Activated naive CD4-positive, alpha-beta T cell treated with anti-CD3 and anti-CD28 coated beads, Interleukin-2, amount 10 ng/mL, durations not matched to agents 7 days and 5 days (primary cell): ENCODE measurements around the gene COA3.

Source experiments
- CTCF ChIA-PET: fragments of 350-600 bp; sonication (Branson Sonifier 250); formaldehyde crosslinking; loops from one replicate; lab custom pipeline; 2021; ENCODE audit warnings: antibody characterized with exemption; lab: Charles Lee
- DNase-seq: peaks from one replicate; pipeline ENCODE4 v3.0.0-alpha.2; 2020
- H3K27ac Mint-ChIP-seq: one replicate; pipeline ENCODE4 v1.8.0; 2021; ENCODE audit warnings: mild to moderate bottlenecking, moderate library complexity, mixed read lengths
- H3K27me3 Mint-ChIP-seq: one replicate; pipeline ENCODE4 v1.8.0; 2021; ENCODE audit warnings: mild to moderate bottlenecking, mixed read lengths
- H3K36me3 Mint-ChIP-seq: one replicate; pipeline ENCODE4 v1.8.0; 2021; ENCODE audit warnings: mixed read lengths
- H3K4me1 Mint-ChIP-seq: one replicate; pipeline ENCODE4 v1.8.0; 2021; ENCODE audit warnings: mixed read lengths
- H3K4me3 Mint-ChIP-seq: one replicate; pipeline ENCODE4 v1.8.0; 2021; ENCODE audit warnings: mild to moderate bottlenecking, moderate library complexity, mixed read lengths
- H3K9me3 Mint-ChIP-seq: one replicate; pipeline ENCODE4 v1.8.0; 2021; ENCODE audit warnings: mixed read lengths

Gene COA3

DNA sequence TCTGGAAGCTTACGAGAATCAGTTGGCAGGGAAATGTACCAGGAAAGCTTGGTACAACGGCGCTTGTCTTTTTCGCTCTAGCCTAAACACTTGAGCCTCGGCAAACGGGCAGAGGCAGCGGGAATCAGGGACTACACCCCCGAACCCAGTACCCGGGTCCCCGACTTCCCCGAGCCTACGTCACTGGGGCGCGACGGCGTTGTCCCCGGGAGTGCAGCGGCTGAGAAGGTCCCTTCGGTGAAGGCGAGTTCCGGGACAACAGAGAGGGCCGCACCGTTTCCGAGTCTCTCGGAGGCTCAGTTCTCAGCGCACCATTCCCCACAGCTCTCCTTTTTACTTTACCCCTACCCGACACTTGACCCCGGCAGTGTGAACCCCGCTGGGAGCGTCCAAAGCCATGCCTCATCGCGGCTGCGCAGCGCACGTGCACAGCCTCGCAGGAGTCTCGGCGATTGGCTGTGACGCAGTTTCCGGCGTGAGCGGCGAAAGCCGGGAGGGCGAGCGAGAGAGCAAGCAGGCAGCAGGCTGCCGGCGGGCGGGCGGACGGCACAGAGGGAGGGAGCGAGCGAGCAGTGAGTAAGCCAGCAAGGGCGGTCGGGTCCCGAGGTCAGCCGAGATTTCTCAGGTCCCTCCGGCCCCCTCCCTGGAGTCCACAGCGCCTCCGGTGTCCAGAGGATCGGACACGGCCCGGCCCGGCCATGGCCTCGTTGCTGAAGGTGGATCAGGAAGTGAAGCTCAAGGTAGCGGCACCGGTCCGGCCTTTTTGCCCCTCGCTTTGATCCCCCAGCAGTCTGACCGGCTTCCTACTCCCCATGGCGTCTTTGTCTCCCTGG is 34.6 kb upstream of the COA3 start, which contains the start of gene PSME3:
Gene PSME3 (plus strand): TSS at position 464 of the 833 bp plus-strand sequence. CDS start 235 bp downstream, at position 699.
- CTCF ChIA-PET = interaction anchor here (0.6 to 5.6 kb wide), 5 partner anchors 10 to 1285 kb away, joined by 3 to 24 read pairs (median 3); partner anchors contain the start of genes BECN1, PSMC3IP and RPL27
- H3K27me3 Mint-ChIP-seq = peaks cover 4% of the 10 kb centered on the region
- H3K4me1 Mint-ChIP-seq = peaks cover 28% of the 10 kb centered on the region
- peak within 1 kb of the TSS; percentile 91 for H3K4me3 Mint-ChIP-seq
- H3K36me3 Mint-ChIP-seq = peaks cover 23% of the 10 kb centered on the region
- peak within 1 kb of the TSS; percentile 98 for H3K27ac Mint-ChIP-seq
- peak; percentile 94 for DNase-seq
- no peaks in the 10 kb centered on the region for H3K9me3 Mint-ChIP-seq

- H3K27me3 Mint-ChIP-seq = peaks cover 4% of the 10 kb centered on the region
- H3K4me1 Mint-ChIP-seq = peaks cover 28% of the 10 kb centered on the region
- peak overlapping the region; percentile 98 for H3K27ac Mint-ChIP-seq
- no peak for DNase-seq
- peak overlapping the region; percentile 91 for H3K4me3 Mint-ChIP-seq
- peaks cover 17% of the 10 kb centered on the region for H3K36me3 Mint-ChIP-seq
- H3K9me3 Mint-ChIP-seq = no peaks in the 10 kb centered on the region
- CTCF ChIA-PET = interaction anchor here (5.6 kb wide), 1 partner anchor 9 kb away, joined by 24 read pairs; the partner anchor contains the start of gene BECN1
These were observed 33.9 kb upstream of the COA3 start for GRCh38 chr17:42832213-42832933.

GRCh38 chr17:42830971-42831370 is 32.5 kb upstream of the COA3 start:
- Mint-ChIP-seq H3K27ac (no peak overlapping the region), H3K4me3 (no peak overlapping the region), H3K27me3 (peaks cover 4% of the 10 kb centered on the region), H3K9me3 (no peaks in the 10 kb centered on the region), H3K4me1 (peaks cover 27% of the 10 kb centered on the region), H3K36me3 (peaks cover 8% of the 10 kb centered on the region)
- no peak for DNase-seq
- CTCF ChIA-PET = interaction anchor here (2.4 kb wide), 1 partner anchor 98 kb away, joined by 5 read pairs; no protein-coding TSS in a partner anchor

DNA sequence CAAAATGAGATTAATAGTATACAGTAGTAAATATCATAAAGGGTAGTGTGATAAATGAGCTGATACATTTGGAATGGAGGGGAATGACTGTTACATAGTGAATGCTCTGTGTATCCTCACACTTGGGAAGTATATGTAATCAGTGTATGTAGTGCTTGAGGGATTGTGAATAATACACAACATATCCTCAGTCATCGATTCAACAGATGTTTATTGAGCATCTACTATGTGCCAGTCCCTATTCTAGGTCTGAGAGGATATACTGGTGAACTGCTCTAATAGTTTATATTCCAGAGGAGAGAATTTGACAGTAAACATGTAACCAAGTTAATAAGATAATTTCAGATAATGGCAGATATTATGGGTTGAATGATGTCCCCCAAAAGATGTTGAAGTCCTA is 29.0 kb upstream of the COA3 start:
- no peak overlapping the region for H3K4me3 Mint-ChIP-seq
- peaks cover 30% of the 10 kb centered on the region for H3K4me1 Mint-ChIP-seq
- peaks cover 5% of the 10 kb centered on the region for H3K36me3 Mint-ChIP-seq
- no peaks in the 10 kb centered on the region for H3K9me3 Mint-ChIP-seq
- H3K27ac Mint-ChIP-seq = no peak overlapping the region
- DNase-seq = no peak
- H3K27me3 Mint-ChIP-seq = no peaks in the 10 kb centered on the region
- CTCF ChIA-PET = no interaction called here

DNA sequence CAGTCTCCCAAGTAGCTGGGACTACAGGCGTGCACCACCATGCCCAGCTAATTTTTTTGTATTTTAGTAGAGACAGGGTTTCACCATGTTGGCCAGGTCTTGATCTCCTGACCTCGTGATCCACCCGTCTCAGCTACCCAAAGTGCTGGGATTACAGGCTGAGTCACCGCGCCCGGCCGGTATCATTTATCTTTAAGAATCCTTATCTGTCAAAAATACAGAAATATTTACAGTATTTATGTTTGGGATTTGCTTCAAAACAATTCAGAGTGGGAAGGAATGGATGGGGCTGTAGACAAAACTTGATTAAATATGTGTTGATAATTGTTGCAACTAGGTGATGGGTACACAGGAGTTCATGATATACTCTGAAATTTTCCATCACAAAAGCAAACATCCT is 22.7 kb upstream of the COA3 start:
- H3K4me3 Mint-ChIP-seq = no peak overlapping the region
- no peaks in the 10 kb centered on the region for H3K27me3 Mint-ChIP-seq
- H3K36me3 Mint-ChIP-seq = peaks cover 41% of the 10 kb centered on the region
- CTCF ChIA-PET = interaction anchor here (1.1 to 5.2 kb wide), 5 partner anchors 12 to 117 kb away, joined by 4 to 24 read pairs (median 9); partner anchors contain the start of gene PSME3
- no peak overlapping the region for H3K27ac Mint-ChIP-seq
- peaks cover 41% of the 10 kb centered on the region for H3K4me1 Mint-ChIP-seq
- H3K9me3 Mint-ChIP-seq = no peaks in the 10 kb centered on the region
- DNase-seq = no peak

DNA sequence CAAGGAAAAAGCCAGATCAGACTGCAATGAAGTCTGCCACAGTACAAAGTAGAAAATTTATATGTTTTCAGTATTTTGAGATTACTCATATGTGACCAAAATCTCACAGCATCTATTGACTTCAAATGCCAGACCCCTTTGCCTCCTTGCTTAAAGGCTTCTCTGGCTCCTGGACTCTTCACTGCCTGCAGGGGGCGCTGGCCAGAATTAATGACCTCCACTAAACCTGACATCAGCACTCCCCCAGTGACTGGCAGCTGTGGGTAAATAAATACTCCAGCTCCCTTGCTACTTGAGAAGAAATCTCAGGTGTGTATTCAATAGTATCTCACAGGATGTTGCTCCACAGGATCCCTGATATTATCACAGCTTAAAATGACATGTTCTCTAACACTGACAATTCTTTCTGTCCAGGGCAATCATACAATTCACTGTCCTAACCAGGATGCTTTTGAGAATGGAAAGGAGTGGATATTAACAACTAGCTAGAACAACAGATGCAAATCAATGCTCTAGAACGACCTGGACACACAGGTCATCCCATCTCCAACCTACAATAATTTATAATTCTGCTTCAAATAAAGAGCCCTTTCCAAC is 21.5 kb upstream of the COA3 start:
- no peak overlapping the region for H3K27ac Mint-ChIP-seq
- no peaks in the 10 kb centered on the region for H3K9me3 Mint-ChIP-seq
- CTCF ChIA-PET = interaction anchor here (0.6 to 2.7 kb wide), 9 partner anchors 11 to 279 kb away, joined by 3 to 10 read pairs (median 3); partner anchors contain the start of genes PSMC3IP, RPL27 and WNK4
- no peak overlapping the region for H3K4me3 Mint-ChIP-seq
- DNase-seq = peak; percentile 80
- peaks cover 39% of the 10 kb centered on the region for H3K4me1 Mint-ChIP-seq
- no peaks in the 10 kb centered on the region for H3K27me3 Mint-ChIP-seq
- H3K36me3 Mint-ChIP-seq = peaks cover 50% of the 10 kb centered on the region

- H3K4me3 Mint-ChIP-seq = no peak overlapping the region
- no peaks in the 10 kb centered on the region for H3K9me3 Mint-ChIP-seq
- no peaks in the 10 kb centered on the region for H3K27me3 Mint-ChIP-seq
- no peak overlapping the region for H3K27ac Mint-ChIP-seq
- DNase-seq = no peak
- H3K4me1 Mint-ChIP-seq = peaks cover 27% of the 10 kb centered on the region
- CTCF ChIA-PET = interaction anchor here (0.7 to 2.7 kb wide), 3 partner anchors 9 to 180 kb away, joined by 3 to 10 read pairs (median 5); partner anchors contain the start of gene RPL27
- H3K36me3 Mint-ChIP-seq = peaks cover 56% of the 10 kb centered on the region
These were observed 19.9 kb upstream of the COA3 start for GRCh38 chr17:42818379-42818778.

GRCh38 chr17:42817866-42818265 is 19.4 kb upstream of the COA3 start:
- CTCF ChIA-PET = interaction anchor here (0.5 to 1.7 kb wide), 3 partner anchors 54 to 671 kb away, joined by 3 to 5 read pairs (median 3); partner anchors contain the start of gene RPL27
- H3K4me3 Mint-ChIP-seq = no peak overlapping the region
- no peak overlapping the region for H3K27ac Mint-ChIP-seq
- no peaks in the 10 kb centered on the region for H3K27me3 Mint-ChIP-seq
- H3K9me3 Mint-ChIP-seq = no peaks in the 10 kb centered on the region
- H3K4me1 Mint-ChIP-seq = peaks cover 23% of the 10 kb centered on the region
- peaks cover 56% of the 10 kb centered on the region for H3K36me3 Mint-ChIP-seq
- DNase-seq = no peak

GRCh38 chr17:42814633-42815399 is 16.3 kb upstream of the COA3 start:
- DNase-seq = no peak
- Mint-ChIP-seq H3K27ac (no peak overlapping the region), H3K4me3 (no peak overlapping the region), H3K9me3 (no peaks in the 10 kb centered on the region), H3K27me3 (no peaks in the 10 kb centered on the region), H3K4me1 (no peaks in the 10 kb centered on the region), H3K36me3 (peaks cover 56% of the 10 kb centered on the region)
- CTCF ChIA-PET = interaction anchor here (1.0 kb wide), 1 partner anchor 93 kb away, joined by 3 read pairs; no protein-coding TSS in a partner anchor

- Mint-ChIP-seq H3K27ac (no peak overlapping the region), H3K36me3 (peaks cover 28% of the 10 kb centered on the region)
- DNase-seq = no peak
These were observed 10.7 kb upstream of the COA3 start for GRCh38 chr17:42809250-42809649.

GRCh38 chr17:42806249-42806648 is 7.7 kb upstream of the COA3 start:
- Mint-ChIP-seq H3K27ac (no peak overlapping the region), H3K4me1 (no peaks in the 10 kb centered on the region), H3K27me3 (peaks cover 4% of the 10 kb centered on the region), H3K36me3 (peaks cover 14% of the 10 kb centered on the region), H3K4me3 (no peak overlapping the region), H3K9me3 (no peaks in the 10 kb centered on the region)
- no peak for DNase-seq
- CTCF ChIA-PET = no interaction called here

More at GRCh38 chr17:42809250-42809649, 10.7 kb upstream of the COA3 start:
- Mint-ChIP-seq H3K9me3 (no peaks in the 10 kb centered on the region), H3K27me3 (no peaks in the 10 kb centered on the region), H3K4me1 (no peaks in the 10 kb centered on the region), H3K4me3 (no peak overlapping the region)
- CTCF ChIA-PET = interaction anchor here (2.0 kb wide), 1 partner anchor 11 kb away, joined by 10 read pairs; no protein-coding TSS in a partner anchor

GRCh38 chr17:42804918-42805367 is 6.4 kb upstream of the COA3 start:
- Mint-ChIP-seq H3K4me1 (no peaks in the 10 kb centered on the region), H3K36me3 (peaks cover 5% of the 10 kb centered on the region), H3K27ac (no peak overlapping the region), H3K4me3 (no peak overlapping the region), H3K27me3 (peaks cover 7% of the 10 kb centered on the region), H3K9me3 (no peaks in the 10 kb centered on the region)
- no peak for DNase-seq
- CTCF ChIA-PET = no interaction called here
